HG02870 (cell line): ENCODE data around the gene SPTSSB.

Experiments used
- ATAC-seq: cut with Tn5 transposase; IDR thresholded peaks from one replicate; pipeline ENCODE4 v1.9.1; 2021; ENCODE audit warnings: mild to moderate bottlenecking, moderate library complexity; ENCODE audit not compliant: unreplicated experiment

SPTSSB gene

DNA sequence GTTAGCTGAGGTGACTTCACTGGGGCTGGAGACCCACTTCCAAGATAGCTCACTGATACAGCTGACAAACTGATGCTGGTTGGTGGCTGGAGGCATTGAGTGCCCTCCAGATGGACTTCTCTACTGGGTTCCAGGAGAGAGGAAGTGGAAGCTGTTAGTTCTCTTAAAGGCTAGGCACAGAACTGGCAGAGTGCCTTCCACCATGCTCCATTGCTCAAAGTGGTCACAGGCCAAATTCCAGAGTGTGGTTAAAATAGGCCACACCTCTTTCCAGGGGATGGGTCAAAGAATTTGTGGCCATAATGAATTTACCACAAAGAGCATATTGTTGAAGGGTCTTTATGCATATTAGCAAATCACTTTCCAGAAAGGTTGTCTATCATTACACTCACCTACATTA, 76.0 kb downstream of the SPTSSB start:
- no peak for ATAC-seq
